Upper lobe of left lung (tissue), 4 donors: Measurements from ENCODE around the gene IWS1.

Experiments used
- EP300 ChIP-seq, 4 donors: sonication (generic); formaldehyde crosslinking; IDR thresholded peaks; one replicate each; pipeline ENCODE4 v1.5.1; 2017; ENCODE audit warnings: antibody characterized with exemption in 4 of 4, control low read depth in 2 of 4
- POLR2A ChIP-seq, 4 donors: fragments of 450-650 bp; IDR thresholded peaks; one replicate each; pipeline ENCODE4 v1.5.1; 2016 to 2017; ENCODE audit warnings: antibody characterized with exemption in 4 of 4, mild to moderate bottlenecking in 2 of 4
- POLR2AphosphoS5 ChIP-seq, 2 donors: sonication (generic); formaldehyde crosslinking; IDR thresholded peaks; one replicate each; pipeline ENCODE4 v1.5.1; 2017; ENCODE audit warnings: antibody characterized with exemption in 2 of 2

DNA sequence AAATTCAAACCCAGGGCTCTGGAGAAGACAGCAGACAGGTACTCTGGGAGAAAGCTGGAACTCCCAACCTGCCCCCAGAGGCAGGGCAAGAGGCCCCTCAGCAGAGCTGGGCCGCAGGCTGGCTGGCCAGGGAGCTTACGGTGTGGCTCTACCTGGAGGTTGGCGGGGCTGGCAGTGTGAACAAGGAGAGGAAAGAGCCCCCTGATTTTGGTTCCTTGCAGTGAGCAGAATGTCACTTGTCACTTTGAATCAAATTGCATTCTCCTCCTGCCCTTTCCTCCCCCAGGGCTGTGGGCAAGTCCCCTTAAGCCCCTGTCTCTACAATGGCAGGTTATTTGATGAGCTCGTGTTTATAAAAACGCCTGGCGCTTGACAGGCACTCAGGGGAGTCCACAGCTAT, 41.8 kb upstream of the IWS1 start:
- TF ChIP-seq POLR2A (IDR thresholded peaks at IDR 0.05) (no peak), EP300 (IDR thresholded peaks at IDR 0.05) (no peak), POLR2AphosphoS5 (IDR thresholded peaks at IDR 0.05) (no peak)
